Fibroblast of skin of right quadriceps (primary cell): ENCODE data around the gene AMOTL1.

ENCODE experiments used
- DNase-seq: peaks from one replicate; pipeline ENCODE4 v3.0.0-alpha.2; 2013

The AMOTL1 gene

GRCh38 chr11:94795476-94796189 is 27.5 kb downstream of the AMOTL1 start:
- DNase-seq, result no peak

- DNase-seq, result no peak
Measured at GRCh38 chr11:94796190-94796580, 28.0 kb downstream of the AMOTL1 start.

- no peak for DNase-seq
Measured at GRCh38 chr11:94796863-94797262, 28.7 kb downstream of the AMOTL1 start.

GRCh38 chr11:94799726-94800125 is 31.6 kb downstream of the AMOTL1 start:
- no peak for DNase-seq

- peak; percentile 32 for DNase-seq
Measured at GRCh38 chr11:94800414-94800813, 32.3 kb downstream of the AMOTL1 start.

GRCh38 chr11:94801866-94802460 is 33.8 kb downstream of the AMOTL1 start:
- DNase-seq, result no peak

- DNase-seq, result no peak
Measured at GRCh38 chr11:94802501-94802900, 34.3 kb downstream of the AMOTL1 start.

- DNase-seq, result peak; percentile 54
Measured at GRCh38 chr11:94803491-94803890, 35.3 kb downstream of the AMOTL1 start.

- DNase-seq, result no peak
Measured at GRCh38 chr11:94804874-94805273, 36.7 kb downstream of the AMOTL1 start.

GRCh38 chr11:94806014-94806413 is 37.9 kb downstream of the AMOTL1 start:
- peak; percentile 33 for DNase-seq

GRCh38 chr11:94806419-94806818 is 38.3 kb downstream of the AMOTL1 start:
- DNase-seq, result no peak

- peak; percentile 68 for DNase-seq
Measured at GRCh38 chr11:94809251-94809650, 41.1 kb downstream of the AMOTL1 start.

GRCh38 chr11:94812724-94813720 is 44.9 kb downstream of the AMOTL1 start:
- peak; percentile 72 for DNase-seq

- DNase-seq, result no peak
Measured at GRCh38 chr11:94814272-94814976, 46.3 kb downstream of the AMOTL1 start.

- DNase-seq, result peak; percentile 55
Measured at GRCh38 chr11:94815705-94816344, 47.7 kb downstream of the AMOTL1 start.

GRCh38 chr11:94820480-94820879 is 52.3 kb downstream of the AMOTL1 start:
- DNase-seq, result no peak

GRCh38 chr11:94821439-94821838 is 53.3 kb downstream of the AMOTL1 start:
- DNase-seq, result no peak

- no peak for DNase-seq
Measured at GRCh38 chr11:94822080-94822479, 53.9 kb downstream of the AMOTL1 start.

GRCh38 chr11:94823102-94823732 is 55.1 kb downstream of the AMOTL1 start:
- no peak for DNase-seq

GRCh38 chr11:94825031-94825430 is 56.9 kb downstream of the AMOTL1 start:
- DNase-seq, result no peak

GRCh38 chr11:94825481-94825880 is 57.3 kb downstream of the AMOTL1 start:
- no peak for DNase-seq

- no peak for DNase-seq
Measured at GRCh38 chr11:94826415-94826814, 58.3 kb downstream of the AMOTL1 start.
